Panc1 (cell line): Measurements from ENCODE around the gene NEK6.

ENCODE experiments used
- POLR2AphosphoS5 ChIP-seq: IDR thresholded peaks from 2 replicates; pipeline ENCODE4 v1.6.1; 2012; ENCODE audit warnings: mild to moderate bottlenecking, low read depth, low read length, moderate library complexity
- TCF7L2 ChIP-seq: IDR thresholded peaks from 2 replicates; pipeline ENCODE4 v1.6.1; 2011; ENCODE audit warnings: mild to moderate bottlenecking, low read depth, low read length, inconsistent platforms
- TF ChIP-seq, protein P1 (sequence below): fragments of 450-650 bp; IDR thresholded peaks from 2 replicates; pipeline ENCODE4 v1.5.1; 2017; ENCODE audit warnings: mild to moderate bottlenecking
- TF ChIP-seq, protein P2 (sequence below), 2 experiments: IDR thresholded peaks; 2 replicates each; pipeline ENCODE4 v1.6.1; 2011 to 2012; ENCODE audit warnings: low read depth in 2 of 2, control low read depth in 1 of 2, low read length in 1 of 2, mild to moderate bottlenecking in 1 of 2, moderate library complexity in 1 of 2; ENCODE audit not compliant: insufficient read depth in 1 of 2

DNA sequence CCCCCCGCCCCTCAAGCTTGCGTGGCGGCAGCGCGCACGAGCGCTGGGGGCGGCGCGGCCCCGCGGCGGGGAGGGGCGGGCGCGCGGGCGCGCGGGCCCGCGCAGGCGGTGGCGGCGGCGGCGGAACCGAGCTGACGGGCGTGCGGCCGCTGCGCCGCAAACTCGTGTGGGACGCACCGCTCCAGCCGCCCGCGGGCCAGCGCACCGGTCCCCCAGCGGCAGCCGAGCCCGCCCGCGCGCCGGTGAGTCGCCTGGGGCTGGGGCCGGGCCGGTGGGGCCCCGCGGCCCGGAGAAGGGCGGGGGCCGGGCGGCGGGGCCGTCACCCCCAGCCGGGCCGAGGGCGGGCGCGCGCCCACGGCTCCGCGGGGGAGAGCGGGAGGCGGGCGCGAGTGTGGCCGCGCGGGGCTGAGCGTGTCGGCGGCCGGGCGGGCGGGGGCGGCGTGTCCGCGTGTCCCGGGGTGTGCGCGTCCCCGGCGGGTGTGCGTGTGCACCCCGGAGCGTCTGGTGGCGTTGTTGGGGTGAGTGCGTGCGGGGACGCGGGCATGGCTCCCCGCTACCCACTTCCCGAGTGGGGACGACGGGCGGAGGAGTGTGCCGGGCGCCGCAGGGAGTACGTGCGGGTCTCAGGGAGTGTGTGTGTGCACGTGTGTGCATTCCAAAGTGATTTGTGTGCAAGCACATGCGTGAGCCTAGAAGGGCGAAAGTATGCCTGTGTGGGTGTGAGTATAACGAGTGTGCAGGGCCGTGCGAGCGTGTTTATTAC, at the start of gene NEK6:
- TF ChIP-seq, protein P1, sequence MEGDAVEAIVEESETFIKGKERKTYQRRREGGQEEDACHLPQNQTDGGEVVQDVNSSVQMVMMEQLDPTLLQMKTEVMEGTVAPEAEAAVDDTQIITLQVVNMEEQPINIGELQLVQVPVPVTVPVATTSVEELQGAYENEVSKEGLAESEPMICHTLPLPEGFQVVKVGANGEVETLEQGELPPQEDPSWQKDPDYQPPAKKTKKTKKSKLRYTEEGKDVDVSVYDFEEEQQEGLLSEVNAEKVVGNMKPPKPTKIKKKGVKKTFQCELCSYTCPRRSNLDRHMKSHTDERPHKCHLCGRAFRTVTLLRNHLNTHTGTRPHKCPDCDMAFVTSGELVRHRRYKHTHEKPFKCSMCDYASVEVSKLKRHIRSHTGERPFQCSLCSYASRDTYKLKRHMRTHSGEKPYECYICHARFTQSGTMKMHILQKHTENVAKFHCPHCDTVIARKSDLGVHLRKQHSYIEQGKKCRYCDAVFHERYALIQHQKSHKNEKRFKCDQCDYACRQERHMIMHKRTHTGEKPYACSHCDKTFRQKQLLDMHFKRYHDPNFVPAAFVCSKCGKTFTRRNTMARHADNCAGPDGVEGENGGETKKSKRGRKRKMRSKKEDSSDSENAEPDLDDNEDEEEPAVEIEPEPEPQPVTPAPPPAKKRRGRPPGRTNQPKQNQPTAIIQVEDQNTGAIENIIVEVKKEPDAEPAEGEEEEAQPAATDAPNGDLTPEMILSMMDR: no peak
- TF ChIP-seq POLR2AphosphoS5: no peak
- TF ChIP-seq TCF7L2: no peak
- TF ChIP-seq, protein P2, sequence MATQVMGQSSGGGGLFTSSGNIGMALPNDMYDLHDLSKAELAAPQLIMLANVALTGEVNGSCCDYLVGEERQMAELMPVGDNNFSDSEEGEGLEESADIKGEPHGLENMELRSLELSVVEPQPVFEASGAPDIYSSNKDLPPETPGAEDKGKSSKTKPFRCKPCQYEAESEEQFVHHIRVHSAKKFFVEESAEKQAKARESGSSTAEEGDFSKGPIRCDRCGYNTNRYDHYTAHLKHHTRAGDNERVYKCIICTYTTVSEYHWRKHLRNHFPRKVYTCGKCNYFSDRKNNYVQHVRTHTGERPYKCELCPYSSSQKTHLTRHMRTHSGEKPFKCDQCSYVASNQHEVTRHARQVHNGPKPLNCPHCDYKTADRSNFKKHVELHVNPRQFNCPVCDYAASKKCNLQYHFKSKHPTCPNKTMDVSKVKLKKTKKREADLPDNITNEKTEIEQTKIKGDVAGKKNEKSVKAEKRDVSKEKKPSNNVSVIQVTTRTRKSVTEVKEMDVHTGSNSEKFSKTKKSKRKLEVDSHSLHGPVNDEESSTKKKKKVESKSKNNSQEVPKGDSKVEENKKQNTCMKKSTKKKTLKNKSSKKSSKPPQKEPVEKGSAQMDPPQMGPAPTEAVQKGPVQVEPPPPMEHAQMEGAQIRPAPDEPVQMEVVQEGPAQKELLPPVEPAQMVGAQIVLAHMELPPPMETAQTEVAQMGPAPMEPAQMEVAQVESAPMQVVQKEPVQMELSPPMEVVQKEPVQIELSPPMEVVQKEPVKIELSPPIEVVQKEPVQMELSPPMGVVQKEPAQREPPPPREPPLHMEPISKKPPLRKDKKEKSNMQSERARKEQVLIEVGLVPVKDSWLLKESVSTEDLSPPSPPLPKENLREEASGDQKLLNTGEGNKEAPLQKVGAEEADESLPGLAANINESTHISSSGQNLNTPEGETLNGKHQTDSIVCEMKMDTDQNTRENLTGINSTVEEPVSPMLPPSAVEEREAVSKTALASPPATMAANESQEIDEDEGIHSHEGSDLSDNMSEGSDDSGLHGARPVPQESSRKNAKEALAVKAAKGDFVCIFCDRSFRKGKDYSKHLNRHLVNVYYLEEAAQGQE (IDR thresholded peaks at IDR 0.05; ENCODE audit: insufficient read depth in 1 of 2, low read depth in 2 of 2, low read length in 1 of 2): no peak
